Medulla oblongata (tissue), 1 donor: ENCODE results near the gene SPATA9.
"Not testable (repeated sequence)": the region's sequence is repeated elsewhere in the genome, so short reads cannot be mapped to it uniquely, and the experiment has no call there.

ENCODE experiments used
- DNase-seq: peaks from one replicate; pipeline ENCODE4 v3.0.0-alpha.2; 2015; ENCODE audit errors: extremely low spot score

Gene SPATA9

GRCh38 chr5:95717439-95717838, 34.6 kb upstream of the SPATA9 start:
- DNase-seq: no peak

- no peak for DNase-seq
Measured at GRCh38 chr5:95715799-95716461, 33.1 kb upstream of the SPATA9 start.

- no peak for DNase-seq
Measured at GRCh38 chr5:95713960-95714710, 31.3 kb upstream of the SPATA9 start.

- DNase-seq: not testable (repeated sequence)
Measured at GRCh38 chr5:95713246-95713645, 30.5 kb upstream of the SPATA9 start.

- no peak for DNase-seq
Measured at GRCh38 chr5:95712347-95712958, 29.7 kb upstream of the SPATA9 start.

- DNase-seq: no peak
Measured at GRCh38 chr5:95711501-95712346, 28.9 kb upstream of the SPATA9 start.

GRCh38 chr5:95710651-95711500, 28.1 kb upstream of the SPATA9 start:
- not testable (repeated sequence) for DNase-seq

- DNase-seq: no peak
Measured at GRCh38 chr5:95709967-95710650, 27.3 kb upstream of the SPATA9 start.

GRCh38 chr5:95708876-95709275, 26.1 kb upstream of the SPATA9 start:
- DNase-seq: no peak

- DNase-seq: not testable (repeated sequence)
Measured at GRCh38 chr5:95707534-95708188, 24.9 kb upstream of the SPATA9 start.

GRCh38 chr5:95707055-95707454, 24.3 kb upstream of the SPATA9 start:
- no peak for DNase-seq

GRCh38 chr5:95706196-95706595, 23.4 kb upstream of the SPATA9 start:
- not testable (repeated sequence) for DNase-seq

GRCh38 chr5:95704150-95704549, 21.4 kb upstream of the SPATA9 start:
- no peak for DNase-seq

- DNase-seq: no peak
Measured at GRCh38 chr5:95701074-95701473, 18.3 kb upstream of the SPATA9 start.

- no peak for DNase-seq
Measured at GRCh38 chr5:95699337-95699736, 16.5 kb upstream of the SPATA9 start.

GRCh38 chr5:95697781-95698681, 15.2 kb upstream of the SPATA9 start:
- no peak for DNase-seq

GRCh38 chr5:95690333-95690732, 7.5 kb upstream of the SPATA9 start:
- DNase-seq: no peak

- no peak for DNase-seq
Measured at GRCh38 chr5:95689680-95690079, 6.9 kb upstream of the SPATA9 start.

GRCh38 chr5:95686651-95687050, 3.9 kb upstream of the SPATA9 start:
- DNase-seq: no peak
